COR-L47 (cell line): ENCODE measurements around the gene FAM171A1.
"Not testable (repeated sequence)": the region's sequence is repeated elsewhere in the genome, so short reads cannot be mapped to it uniquely, and the experiment has no call there.

Source experiments
- DNase-seq: peaks from one replicate; lab custom pipeline; 2025; lab: John Stamatoyannopoulos, UW

The FAM171A1 gene

DNA sequence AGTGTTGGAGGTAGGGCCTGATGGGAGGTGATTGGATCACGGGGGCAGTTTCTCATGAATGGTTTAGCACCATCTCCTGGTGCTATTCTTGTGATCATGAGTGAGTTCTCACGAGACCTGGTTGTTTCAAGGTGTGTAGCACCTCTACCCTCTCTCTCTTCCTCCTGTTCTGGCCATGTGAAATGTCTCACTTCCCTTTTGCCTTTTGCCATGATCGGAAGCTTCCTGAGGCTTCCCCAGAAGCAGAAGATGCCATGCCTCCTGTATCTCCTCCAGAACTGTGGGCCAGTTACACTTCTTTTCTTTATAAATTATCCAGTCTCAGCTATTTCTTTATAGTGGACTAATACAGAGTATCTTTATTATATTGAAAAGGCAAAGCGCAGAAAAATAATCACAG is 90.1 kb downstream of the FAM171A1 start:
- no peak for DNase-seq

GRCh38 chr10:15280462-15280861 is 90.6 kb downstream of the FAM171A1 start:
- no peak for DNase-seq

- no peak for DNase-seq
Observed at GRCh38 chr10:15279236-15279635, 91.9 kb downstream of the FAM171A1 start.

DNA sequence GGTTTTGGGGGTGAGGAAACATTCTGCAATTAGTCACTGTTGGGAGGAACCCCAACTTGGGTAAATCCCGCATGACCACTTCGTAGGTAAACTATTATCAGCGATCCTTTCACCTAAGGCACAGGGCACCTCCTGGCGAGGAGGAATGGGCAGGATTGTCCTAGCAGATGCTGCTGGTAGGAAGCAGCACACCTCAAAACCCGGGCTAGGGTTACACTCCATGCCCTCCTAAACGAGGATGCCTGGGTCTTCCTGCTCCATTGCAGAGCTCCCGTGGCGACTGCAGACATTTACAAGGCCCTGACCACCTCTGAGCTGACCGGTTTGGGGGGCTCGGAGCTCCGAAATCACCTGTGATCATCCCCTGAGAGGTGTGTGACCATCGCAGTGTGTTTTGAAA is 92.3 kb downstream of the FAM171A1 start:
- DNase-seq, result no peak

GRCh38 chr10:15276039-15276438 is 95.0 kb downstream of the FAM171A1 start:
- DNase-seq, result not testable (repeated sequence)

DNA sequence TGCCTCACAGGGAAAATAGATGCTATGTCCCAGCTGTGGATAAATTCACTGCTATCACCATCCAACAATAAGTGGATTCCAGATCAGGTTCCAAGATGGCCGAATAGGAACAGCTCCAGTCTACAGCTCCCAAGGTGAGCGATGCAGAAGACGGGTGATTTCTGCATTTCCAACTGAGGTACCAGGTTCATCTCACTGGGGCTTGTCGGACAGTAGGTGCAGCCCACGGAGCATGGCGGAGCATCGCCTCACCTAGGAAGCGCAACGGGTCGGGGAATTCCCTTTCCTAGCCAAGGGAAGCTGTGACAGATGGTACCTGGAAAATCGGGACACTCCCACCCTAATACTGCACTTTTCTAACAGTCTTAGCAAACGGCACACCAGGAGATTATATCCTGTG is 101.3 kb downstream of the FAM171A1 start:
- not testable (repeated sequence) for DNase-seq

GRCh38 chr10:15267496-15267895 is 103.6 kb downstream of the FAM171A1 start:
- no peak for DNase-seq

GRCh38 chr10:15266117-15266516 is 105.0 kb downstream of the FAM171A1 start:
- DNase-seq, result no peak

GRCh38 chr10:15265558-15265957 is 105.5 kb downstream of the FAM171A1 start:
- no peak for DNase-seq

- no peak for DNase-seq
Observed at GRCh38 chr10:15265056-15265455, 106.0 kb downstream of the FAM171A1 start.

GRCh38 chr10:15263657-15264323 is 107.3 kb downstream of the FAM171A1 start:
- DNase-seq, result no peak

- no peak for DNase-seq
Observed at GRCh38 chr10:15262036-15262713, 108.9 kb downstream of the FAM171A1 start.

DNA sequence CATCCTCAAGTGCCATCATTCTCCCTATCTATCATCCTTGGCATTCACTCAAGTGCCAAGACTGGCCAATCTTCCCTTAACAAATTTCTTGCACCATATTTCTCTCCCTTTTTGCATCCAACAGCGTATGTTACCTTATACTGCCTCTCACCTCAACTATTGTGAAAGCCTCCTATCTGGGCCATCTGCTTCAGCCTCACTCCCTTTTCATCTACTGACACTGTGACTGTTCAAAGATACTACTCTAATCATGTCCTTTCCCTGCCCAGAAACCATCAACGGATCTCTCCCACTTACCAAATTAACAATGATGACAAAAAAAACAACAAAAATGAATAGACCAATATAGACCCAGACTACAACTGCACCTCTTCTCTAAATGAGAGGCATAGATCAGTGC is 112.0 kb downstream of the FAM171A1 start:
- no peak for DNase-seq

GRCh38 chr10:15258255-15258654 is 112.8 kb downstream of the FAM171A1 start:
- DNase-seq, result no peak

DNA sequence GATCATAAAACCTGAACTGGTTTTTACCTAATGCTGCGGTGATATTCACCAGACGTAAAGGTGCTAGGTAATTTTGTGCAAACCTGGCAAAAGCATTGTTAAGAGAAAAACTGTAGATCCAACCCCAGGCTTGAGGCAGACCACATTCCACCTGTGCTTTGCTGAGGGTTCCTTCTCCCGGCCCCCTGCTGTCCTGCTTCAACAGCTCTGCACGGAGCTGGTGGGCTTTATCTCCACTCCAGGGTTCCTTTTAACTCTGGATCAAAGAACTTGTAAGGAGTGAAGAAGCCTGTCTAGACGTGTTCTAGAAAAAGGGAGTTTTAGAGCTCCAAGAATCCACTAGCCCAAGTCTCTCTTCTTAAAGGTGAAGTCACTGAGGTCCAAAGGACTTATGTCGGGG is 115.1 kb downstream of the FAM171A1 start:
- DNase-seq, result no peak

- DNase-seq, result peak; percentile 55
Observed at GRCh38 chr10:15254808-15255648, 116.1 kb downstream of the FAM171A1 start.

GRCh38 chr10:15253951-15254807 is 116.9 kb downstream of the FAM171A1 start:
- no peak for DNase-seq

DNA sequence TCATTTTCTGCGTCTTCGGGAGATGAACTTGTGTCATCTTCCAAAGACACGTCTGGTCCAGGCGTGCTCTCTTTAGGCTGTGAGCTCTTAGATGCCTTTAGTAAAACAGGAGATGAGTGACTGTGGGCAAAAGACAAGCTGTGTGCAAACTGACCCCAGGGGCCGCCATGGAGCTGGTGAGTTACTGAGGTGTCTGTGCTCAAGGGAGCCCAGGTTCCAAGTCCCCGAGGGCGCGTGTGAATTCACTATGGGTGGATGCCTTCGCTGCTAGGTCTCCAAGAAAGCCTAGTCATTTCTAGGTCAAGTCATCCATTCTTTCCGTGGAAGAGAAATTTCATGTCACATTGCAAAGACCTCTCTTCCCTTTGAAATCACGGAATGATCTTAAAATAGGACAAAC is 118.7 kb downstream of the FAM171A1 start:
- DNase-seq, result no peak

DNA sequence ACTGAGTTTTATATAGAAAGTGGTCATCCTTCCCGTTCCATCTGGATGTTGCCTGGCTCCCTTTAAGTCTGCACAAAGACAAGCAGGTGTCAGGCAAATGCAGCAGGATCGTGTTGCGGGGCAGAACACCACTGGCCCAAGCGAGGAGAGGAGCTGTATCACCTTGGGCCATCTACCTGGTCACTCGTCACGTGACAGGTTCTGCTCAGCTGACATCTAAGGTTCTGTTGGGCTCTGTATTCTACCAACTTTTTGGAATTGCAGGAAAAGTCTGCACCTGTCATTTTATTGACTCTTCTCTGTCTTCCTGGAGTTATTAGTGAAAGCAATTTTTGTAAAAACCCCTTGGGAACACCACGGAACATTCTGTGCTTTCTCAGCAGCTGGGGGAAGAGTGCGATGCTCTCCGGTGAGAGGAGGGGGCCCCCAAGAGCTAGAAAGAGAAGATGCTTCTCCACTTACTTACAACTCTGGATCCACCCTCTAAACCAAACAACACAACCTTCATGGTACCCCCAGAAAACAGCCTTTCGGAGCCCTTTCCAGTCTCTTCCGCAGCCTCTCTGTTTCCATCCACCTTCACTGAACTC is 119.2 kb downstream of the FAM171A1 start:
- DNase-seq, result no peak

GRCh38 chr10:15245530-15245929 is 125.6 kb downstream of the FAM171A1 start:
- no peak for DNase-seq

- DNase-seq, result no peak
Observed at GRCh38 chr10:15244635-15245197, 126.4 kb downstream of the FAM171A1 start.
